KBM-7 (cell line): ENCODE measurements around the gene TMPRSS11A.
A peak's percentile ranks its signal among the peaks of the same experiment; 100 is the strongest.

Experiments
- DNase-seq: peaks from one replicate; pipeline ENCODE4 v3.0.0-alpha.2; 2015
- in situ Hi-C: fragments of 300-500 bp; cut with MboI; formaldehyde crosslinking; loops from 2 replicates; pipeline ENCODE4 v1.14.3; 2020; ENCODE audit warnings: low sequenced_read_pairs, low pct_unique_long_range_greater_than_20kb, mixed read lengths

TMPRSS11A gene

GRCh38 chr4:67883458-67883857, 79.8 kb downstream of the TMPRSS11A start:
- in situ Hi-C loops, result loop anchor here (25.0 kb wide), 1 partner anchor 346 kb away; the partner anchor contains the start of gene CENPC

GRCh38 chr4:67880866-67881610, 82.3 kb downstream of the TMPRSS11A start:
- in situ Hi-C loops, result loop anchor here (25.0 kb wide), 1 partner anchor 344 kb away; the partner anchor contains the start of gene CENPC

More at GRCh38 chr4:67883458-67883857, 79.8 kb downstream of the TMPRSS11A start:
- DNase-seq, result no peak

GRCh38 chr4:67879486-67879885, 83.8 kb downstream of the TMPRSS11A start:
- DNase-seq, result no peak
- in situ Hi-C loops, result loop anchor here (25.0 kb wide), 1 partner anchor 342 kb away; the partner anchor contains the start of gene CENPC

More at GRCh38 chr4:67880866-67881610, 82.3 kb downstream of the TMPRSS11A start:
- DNase-seq, result no peak

- no peak for DNase-seq
- in situ Hi-C loops, result loop anchor here (25.0 kb wide), 1 partner anchor 340 kb away; the partner anchor contains the start of gene CENPC
Measured at GRCh38 chr4:67877086-67877485, 86.2 kb downstream of the TMPRSS11A start.

GRCh38 chr4:67874986-67875385, 88.3 kb downstream of the TMPRSS11A start:
- no peak for DNase-seq
- in situ Hi-C loops, result loop anchor here (25.0 kb wide), 1 partner anchor 338 kb away; the partner anchor contains the start of gene CENPC

GRCh38 chr4:67873116-67873515, 90.2 kb downstream of the TMPRSS11A start:
- DNase-seq, result no peak
- in situ Hi-C loops, result no loop called here

GRCh38 chr4:67871867-67872266, 91.4 kb downstream of the TMPRSS11A start:
- DNase-seq, result peak; percentile 52
- in situ Hi-C loops, result no loop called here

GRCh38 chr4:67869580-67870190, 93.6 kb downstream of the TMPRSS11A start:
- in situ Hi-C loops, result no loop called here
- no peak for DNase-seq

GRCh38 chr4:67861513-67861912, 101.8 kb downstream of the TMPRSS11A start:
- in situ Hi-C loops, result no loop called here
- DNase-seq, result no peak
